Neural cell (in vitro differentiated cells): ENCODE results near the gene JMJD8. TPM values are rescaled to one million over a fixed set of nuclear protein-coding genes. Genes with fewer than 3 reads are reported as not detected.

ENCODE experiments used
- H2AFZ ChIP-seq: fragments of 200-600, 300-800 bp; sonication (generic), shearing (Covaris generic); 2 replicates; pipeline ENCODE4 v1.6.0; 2014; ENCODE audit warnings: low read depth, mild to moderate bottlenecking, antibody characterized with exemption, low read length, moderate library complexity
- H3F3A ChIP-seq: fragments of 200-600 bp; shearing (Covaris generic); 2 replicates; pipeline ENCODE4 v1.6.1; 2016; ENCODE audit warnings: mild to moderate bottlenecking, moderate library complexity, mixed read lengths, antibody characterized with exemption, low read length; ENCODE audit not compliant: insufficient read depth, poor library complexity, severe bottlenecking
- H3K27ac ChIP-seq: fragments of 200-600, 300-800 bp; sonication (generic), shearing (Covaris generic); 2 replicates; pipeline ENCODE4 v1.5.1; 2014; ENCODE audit warnings: mild to moderate bottlenecking, low read length, moderate library complexity
- H3K27me3 ChIP-seq: fragments of 300-800, 200-600 bp; sonication (generic), shearing (Covaris generic); 2 replicates; pipeline ENCODE4 v1.6.0; 2014; ENCODE audit warnings: mild to moderate bottlenecking, low read depth, low read length, moderate library complexity; ENCODE audit not compliant: insufficient read depth
- H3K36me3 ChIP-seq: fragments of 300-800, 200-600 bp; sonication (generic), shearing (Covaris generic); 2 replicates; pipeline ENCODE4 v1.5.1; 2014; ENCODE audit warnings: mild to moderate bottlenecking, antibody characterized with exemption, low read length, moderate library complexity; ENCODE audit not compliant: insufficient read depth
- H3K4me2 ChIP-seq: fragments of 300-800, 200-600 bp; sonication (generic), shearing (Covaris generic); 2 replicates; pipeline ENCODE4 v1.6.0; 2014; ENCODE audit warnings: mild to moderate bottlenecking, low read length
- H3K4me3 ChIP-seq: fragments of 300-800, 200-600 bp; sonication (generic), shearing (Covaris generic); 2 replicates; pipeline ENCODE4 v1.5.1; 2014; ENCODE audit warnings: mild to moderate bottlenecking, low read length, moderate library complexity
- H3K79me2 ChIP-seq: fragments of 200-600 bp; shearing (Covaris generic); replicated peaks from 2 replicates; pipeline ENCODE4 v1.6.0; 2014; ENCODE audit warnings: mild to moderate bottlenecking, low read length, moderate library complexity; ENCODE audit not compliant: insufficient read depth
- H3K9ac ChIP-seq: fragments of 300-800, 200-600 bp; sonication (generic), shearing (Covaris generic); 2 replicates; pipeline ENCODE4 v1.6.1; 2016; ENCODE audit warnings: mild to moderate bottlenecking, low read length, mixed read lengths
- H3K9me2 ChIP-seq: fragments of 200-600 bp; shearing (Covaris generic); 2 replicates; pipeline ENCODE4 v1.6.1; 2016; ENCODE audit warnings: mild to moderate bottlenecking, low read length, mixed read lengths; ENCODE audit not compliant: insufficient read depth
- H3K9me3 ChIP-seq: fragments of 200-600, 300-800 bp; sonication (generic), shearing (Covaris generic); 2 replicates; pipeline ENCODE4 v1.6.1; 2016; ENCODE audit warnings: mild to moderate bottlenecking, mixed run types, low read length, moderate library complexity, mixed read lengths
- H4K20me1 ChIP-seq: fragments of 200-600 bp; shearing (Covaris generic); 2 replicates; pipeline ENCODE4 v1.6.1; 2016; ENCODE audit warnings: mild to moderate bottlenecking, mixed run types; ENCODE audit not compliant: insufficient read depth
- EP300 ChIP-seq: fragments of 450-650 bp; conservative IDR thresholded peaks from 2 replicates; pipeline ENCODE4 v1.6.1; 2014; ENCODE audit warnings: antibody characterized with exemption, mild to moderate bottlenecking, moderate library complexity; ENCODE audit not compliant: poor library complexity, severe bottlenecking
- EZH2 ChIP-seq: fragments of 200-600, 300-800 bp; shearing (Covaris generic), sonication (generic); IDR thresholded peaks from 2 replicates; pipeline ENCODE4 v1.6.1; 2014; ENCODE audit warnings: antibody characterized with exemption, low read length, borderline replicate concordance, mild to moderate bottlenecking; ENCODE audit not compliant: insufficient read depth, poor library complexity, severe bottlenecking
- MXI1 ChIP-seq: fragments of 450-650 bp; conservative IDR thresholded peaks from 2 replicates; pipeline ENCODE4 v1.6.1; 2014; ENCODE audit warnings: antibody characterized with exemption, mild to moderate bottlenecking; ENCODE audit not compliant: poor library complexity, severe bottlenecking
- POLR2AphosphoS5 ChIP-seq: IDR thresholded peaks from 2 replicates; pipeline ENCODE4 v1.6.1; 2012
- RAD21 ChIP-seq: fragments of 450-650 bp; conservative IDR thresholded peaks from 2 replicates; pipeline ENCODE4 v1.6.1; 2014; ENCODE audit warnings: antibody characterized with exemption, mild to moderate bottlenecking, moderate library complexity
- REST ChIP-seq: IDR thresholded peaks from 2 replicates; pipeline ENCODE4 v1.6.1; 2012; ENCODE audit warnings: borderline replicate concordance
- SMC3 ChIP-seq: fragments of 450-650 bp; conservative IDR thresholded peaks from 2 replicates; pipeline ENCODE4 v1.6.1; 2014; ENCODE audit warnings: antibody characterized with exemption, mild to moderate bottlenecking, moderate library complexity; ENCODE audit not compliant: poor library complexity
- TAF1 ChIP-seq: IDR thresholded peaks from 2 replicates; pipeline ENCODE4 v1.6.1; 2012; ENCODE audit warnings: low read depth
- polyA plus RNA-seq: library from polyadenylated mRNA; depleted of rRNA; stranded (reverse); fragments of >200 nt; gene quantifications from 2 replicates; pipeline ENCODE4 v1.2.3, GENCODE V29; 2014
- TF ChIP-seq, protein P1 (sequence below): fragments of 450-650 bp; IDR thresholded peaks from 2 replicates; pipeline ENCODE4 v1.5.1; 2014; ENCODE audit warnings: antibody characterized with exemption, mild to moderate bottlenecking, moderate library complexity; ENCODE audit not compliant: poor library complexity, severe bottlenecking

Gene JMJD8
- polyA plus RNA-seq, 1 donor from 2014 or later: 44.7 TPM

GRCh38 chr16:730666-731509 is 46.8 kb upstream of the JMJD8 start:
- no peak for TF ChIP-seq TAF1
- TF ChIP-seq EZH2: no peak
- TF ChIP-seq REST: no peak
- H2AFZ ChIP-seq: no peak overlapping the region
- no peaks in the 10 kb centered on the region for H3K36me3 ChIP-seq

GRCh38 chr16:729768-730665 is 45.9 kb upstream of the JMJD8 start:
- no peak for TF ChIP-seq TAF1
- TF ChIP-seq EP300: no peak
- no peak for TF ChIP-seq SMC3
- TF ChIP-seq, protein P1, sequence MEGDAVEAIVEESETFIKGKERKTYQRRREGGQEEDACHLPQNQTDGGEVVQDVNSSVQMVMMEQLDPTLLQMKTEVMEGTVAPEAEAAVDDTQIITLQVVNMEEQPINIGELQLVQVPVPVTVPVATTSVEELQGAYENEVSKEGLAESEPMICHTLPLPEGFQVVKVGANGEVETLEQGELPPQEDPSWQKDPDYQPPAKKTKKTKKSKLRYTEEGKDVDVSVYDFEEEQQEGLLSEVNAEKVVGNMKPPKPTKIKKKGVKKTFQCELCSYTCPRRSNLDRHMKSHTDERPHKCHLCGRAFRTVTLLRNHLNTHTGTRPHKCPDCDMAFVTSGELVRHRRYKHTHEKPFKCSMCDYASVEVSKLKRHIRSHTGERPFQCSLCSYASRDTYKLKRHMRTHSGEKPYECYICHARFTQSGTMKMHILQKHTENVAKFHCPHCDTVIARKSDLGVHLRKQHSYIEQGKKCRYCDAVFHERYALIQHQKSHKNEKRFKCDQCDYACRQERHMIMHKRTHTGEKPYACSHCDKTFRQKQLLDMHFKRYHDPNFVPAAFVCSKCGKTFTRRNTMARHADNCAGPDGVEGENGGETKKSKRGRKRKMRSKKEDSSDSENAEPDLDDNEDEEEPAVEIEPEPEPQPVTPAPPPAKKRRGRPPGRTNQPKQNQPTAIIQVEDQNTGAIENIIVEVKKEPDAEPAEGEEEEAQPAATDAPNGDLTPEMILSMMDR: no peak
- TF ChIP-seq REST: no peak
- no peak for TF ChIP-seq POLR2AphosphoS5
- TF ChIP-seq MXI1: no peak
- no peak for TF ChIP-seq EZH2
- no peak for TF ChIP-seq RAD21
- Histone ChIP-seq H3K79me2 (no peaks in the 10 kb centered on the region), H2AFZ (no peak overlapping the region), H3K36me3 (no peaks in the 10 kb centered on the region), H3K9ac (no peak overlapping the region), H3K27ac (no peak overlapping the region), H3F3A (no peaks in the 10 kb centered on the region), H3K4me3 (no peak overlapping the region), H3K9me2 (no peaks in the 10 kb centered on the region), H3K9me3 (no peaks in the 10 kb centered on the region), H3K27me3 (peaks cover 7% of the 10 kb centered on the region), H3K4me2 (no peak overlapping the region), H4K20me1 (no peaks in the 10 kb centered on the region)

More at GRCh38 chr16:730666-731509, 46.8 kb upstream of the JMJD8 start:
- Histone ChIP-seq H4K20me1 (no peaks in the 10 kb centered on the region), H3K27me3 (peaks cover 7% of the 10 kb centered on the region), H3K9ac (no peak overlapping the region), H3K4me3 (no peak overlapping the region), H3F3A (no peaks in the 10 kb centered on the region), H3K9me3 (no peaks in the 10 kb centered on the region), H3K27ac (no peak overlapping the region), H3K4me2 (no peak overlapping the region), H3K9me2 (no peaks in the 10 kb centered on the region), H3K79me2 (no peaks in the 10 kb centered on the region)
